Transverse colon (tissue), 4 donors: ENCODE data around the gene RUNX1. TPM values are rescaled to one million over a fixed set of nuclear protein-coding genes. Genes with fewer than 3 reads are reported as not detected.

Experiments
- DNase-seq: peaks from one replicate; pipeline ENCODE4 v3.0.0-alpha.2; 2019
- H3K27ac ChIP-seq, 4 donors: fragments of 200-600 bp; sonication (generic); 2 replicates each; pipeline ENCODE4 v1.5.1; 2016 to 2018; ENCODE audit warnings: inconsistent platforms in 4 of 4
- H3K27me3 ChIP-seq: fragments of 200-600 bp; sonication (generic); 2 replicates; pipeline ENCODE4 v1.5.1; 2017; ENCODE audit warnings: inconsistent platforms
- H3K36me3 ChIP-seq, 4 donors: fragments of 200-600 bp; sonication (generic); 2 replicates each; pipeline ENCODE4 v1.5.1; 2017 to 2019; ENCODE audit warnings: inconsistent platforms in 4 of 4
- H3K4me1 ChIP-seq, 4 donors: fragments of 200-600 bp; sonication (generic); 2 replicates each; pipeline ENCODE4 v1.5.1; 2017 to 2020; ENCODE audit warnings: inconsistent platforms in 4 of 4
- H3K4me3 ChIP-seq, 4 donors: fragments of 200-600 bp; sonication (generic); 1 replicate in 1 of 4; 2 replicates in 3 of 4; pipeline versions ENCODE4 v1.5.1 to v1.6.1; 2017 to 2019; ENCODE audit warnings: inconsistent platforms in 4 of 4
- H3K9me3 ChIP-seq, 2 donors: fragments of 200-600 bp; sonication (generic); 2 replicates each; pipeline ENCODE4 v1.5.1; 2017 to 2019; ENCODE audit warnings: inconsistent platforms in 2 of 2
- CTCF ChIP-seq, 5 experiments: fragments of 200-600 bp in 3 of 5; fragments of 450-650 bp in 2 of 5; sonication (generic) in 3 of 5; IDR thresholded peaks; 1 replicate in 2 of 5; 2 replicates in 3 of 5; pipeline ENCODE4 v1.5.1; 2016 to 2017; ENCODE audit warnings: antibody characterized with exemption in 5 of 5, inconsistent platforms in 3 of 5, mild to moderate bottlenecking in 2 of 5, moderate library complexity in 1 of 5
- EP300 ChIP-seq: sonication (generic); formaldehyde crosslinking; IDR thresholded peaks from one replicate; pipeline ENCODE4 v1.6.1; 2017; ENCODE audit warnings: antibody characterized with exemption, low read depth
- POLR2A ChIP-seq: fragments of 450-650 bp; IDR thresholded peaks from one replicate; pipeline ENCODE4 v1.6.1; 2016; ENCODE audit warnings: antibody characterized with exemption, mild to moderate bottlenecking, moderate library complexity
- POLR2AphosphoS5 ChIP-seq, 3 donors: sonication (generic); formaldehyde crosslinking; IDR thresholded peaks; one replicate each; pipeline ENCODE4 v1.6.1; 2016; ENCODE audit warnings: antibody characterized with exemption in 3 of 3
- WGBS, 2 donors: methylation state at CpG; one replicate each; pipeline ENCODE4 v1.1.5; 2018; ENCODE audit warnings: low coverage in 1 of 2; 5-methylcytosine and 5-hydroxymethylcytosine counted together
- in situ Hi-C, 4 donors: fragments of 200-750 bp; cut with MboI; loops; one replicate each; pipeline versions ENCODE4 v1.15.0 to v1.15.1; 2017; ENCODE audit warnings: low sequenced_read_pairs in 3 of 4, low pct_ligation_motif_present in 1 of 4, low pct_unique_long_range_greater_than_20kb in 1 of 4
- intact Hi-C: fragments of 100-400 bp; cut with DNase I; formaldehyde crosslinking; loops from one replicate; pipeline ENCODE4 v1.15.1; 2023; ENCODE audit warnings: low total_unique reads
- total RNA-seq, 4 donors: library from RNA; depleted of rRNA; stranded (reverse); fragments of >200 nt; gene quantifications; one replicate each; pipeline ENCODE4 v1.1.0, GENCODE V29; 2016

Gene RUNX1
- total RNA-seq, 4 donors from 2014 or later: 8.3 to 60.1 (median 34.7) TPM

- TF ChIP-seq POLR2A: no peak
- TF ChIP-seq CTCF (IDR thresholded peaks at IDR 0.05): no peak
- TF ChIP-seq EP300: no peak
- TF ChIP-seq POLR2AphosphoS5 (IDR thresholded peaks at IDR 0.05): no peak
- Histone ChIP-seq H3K36me3 (no peaks in the 10 kb centered on the region), H3K27me3 (no peaks in the 10 kb centered on the region), H3K4me1 (peaks cover 6 to 20% (median 13%) of the 10 kb centered on the region in 4 donors), H3K4me3 (no peak overlapping the region), H3K9me3 (no peaks in the 10 kb centered on the region), H3K27ac (no peak overlapping the region)
- in situ Hi-C loops: no loop called here
- intact Hi-C loops: no loop called here
- no peak for DNase-seq
- 93 to 95% methylated on average over 3 to 4 of the region's 4 CpGs for WGBS, 2 donors
These were observed 208.4 kb downstream of the RUNX1 start for GRCh38 chr21:34840693-34841092.

- Histone ChIP-seq H3K27ac (no peak overlapping the region), H3K4me1 (peaks cover 0 to 7% (median 3%) of the 10 kb centered on the region in 4 donors), H3K36me3 (peaks cover 0 to under 1% (median 0%) of the 10 kb centered on the region in 4 donors), H3K27me3 (no peaks in the 10 kb centered on the region), H3K4me3 (no peak overlapping the region), H3K9me3 (no peaks in the 10 kb centered on the region)
- intact Hi-C loops: no loop called here
- in situ Hi-C loops: no loop called here
- WGBS, 2 donors: 90 to 96% methylated on average over 7 to 14 of the region's 14 CpGs
- TF ChIP-seq POLR2AphosphoS5 (IDR thresholded peaks at IDR 0.05): no peak
- TF ChIP-seq CTCF (IDR thresholded peaks at IDR 0.05): no peak
- TF ChIP-seq POLR2A: no peak
- TF ChIP-seq EP300: no peak
- no peak for DNase-seq
These were observed 209.9 kb downstream of the RUNX1 start for GRCh38 chr21:34838956-34839820.

- no peak overlapping the region for H3K4me3 ChIP-seq
- in situ Hi-C loops: no loop called here
These were observed 212.1 kb downstream of the RUNX1 start for GRCh38 chr21:34836933-34837505.

More at GRCh38 chr21:34836933-34837505, 212.1 kb downstream of the RUNX1 start:
- 55 to 77% methylated on average over 1 to 4 of the region's 4 CpGs for WGBS, 2 donors
- no peaks in the 10 kb centered on the region for H3K27me3 ChIP-seq
- TF ChIP-seq POLR2A: no peak
- no peak for TF ChIP-seq EP300
- TF ChIP-seq POLR2AphosphoS5 (IDR thresholded peaks at IDR 0.05): no peak
- no peak for TF ChIP-seq CTCF (IDR thresholded peaks at IDR 0.05)
- peaks cover 0 to 7% (median 0%) of the 10 kb centered on the region in 4 donors for H3K4me1 ChIP-seq
- H3K9me3 ChIP-seq: no peaks in the 10 kb centered on the region
- DNase-seq: no peak
- intact Hi-C loops: no loop called here
- peaks cover 0 to 9% (median 0%) of the 10 kb centered on the region in 4 donors for H3K36me3 ChIP-seq
- peak overlapping the region in 3 of 4 donors; percentile 32 to 40 (median 39) for H3K27ac ChIP-seq
